ENCODE measurements around the gene CINP. TPM values are rescaled to one million over a fixed set of nuclear protein-coding genes. Genes with fewer than 3 reads are reported as not detected.

Gene CINP
- total and polyA plus RNA-seq, 2 experiments from 2014 or later = 54.0 to 63.1 TPM

DNA sequence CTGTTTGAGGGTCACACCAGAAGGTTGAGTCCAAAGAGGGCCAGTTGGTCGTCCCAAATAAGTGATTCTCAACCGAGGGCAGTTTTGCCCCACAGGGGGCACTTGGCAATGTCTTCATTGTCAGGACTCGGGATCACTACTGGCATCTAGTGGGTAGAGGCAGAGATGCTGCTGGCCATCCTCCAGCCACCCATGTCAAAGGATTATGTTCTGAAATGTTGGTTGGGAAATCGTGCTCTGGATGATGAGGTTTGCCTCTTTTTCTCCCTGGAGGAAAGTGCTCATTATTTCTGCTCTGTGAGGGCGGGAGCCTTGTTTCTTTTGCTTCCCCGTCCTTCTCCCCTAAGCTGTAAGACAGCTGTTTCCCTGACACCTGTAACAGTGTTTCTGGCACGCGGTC lies 39.6 kb downstream of the CINP start:
- H3K27ac ChIP-seq (ENCODE audit: low read depth) = no peak overlapping the region
- 0 out of 2 replicates have a peak, but pooled peaks cover 13% of the 10 kb centered on the region for H3F3A ChIP-seq (replicated peaks; ENCODE audit: low read depth)
- peaks cover 4% of the 10 kb centered on the region; the same call in 2 of the 3 replicates for H3K36me3 Mint-ChIP-seq (ENCODE audit: low read depth)
- H3K9me2 ChIP-seq (ENCODE audit: insufficient read depth) = no peaks in the 10 kb centered on the region
- H3K4me1 Mint-ChIP-seq = peaks cover 17% of the 10 kb centered on the region
- H3K79me2 ChIP-seq (replicated peaks; ENCODE audit: insufficient read depth) = no peaks in the 10 kb centered on the region
- TF ChIP-seq ZNF331 (CRISPR knock-in tag; IDR thresholded peaks at IDR 0.05; ENCODE audit: low read depth) (no peak), NANOG (IDR thresholded peaks at IDR 0.05; ENCODE audit: borderline replicate concordance) (no peak), EZH2 (IDR thresholded peaks at IDR 0.05; ENCODE audit: low read depth, unreplicated experiment) (no peak), POLR2AphosphoS5 (IDR thresholded peaks at IDR 0.05; ENCODE audit: low read depth) (no peak), ETS1 (IDR thresholded peaks at IDR 0.05) (no peak)
- TF ChIP-seq, protein P1, sequence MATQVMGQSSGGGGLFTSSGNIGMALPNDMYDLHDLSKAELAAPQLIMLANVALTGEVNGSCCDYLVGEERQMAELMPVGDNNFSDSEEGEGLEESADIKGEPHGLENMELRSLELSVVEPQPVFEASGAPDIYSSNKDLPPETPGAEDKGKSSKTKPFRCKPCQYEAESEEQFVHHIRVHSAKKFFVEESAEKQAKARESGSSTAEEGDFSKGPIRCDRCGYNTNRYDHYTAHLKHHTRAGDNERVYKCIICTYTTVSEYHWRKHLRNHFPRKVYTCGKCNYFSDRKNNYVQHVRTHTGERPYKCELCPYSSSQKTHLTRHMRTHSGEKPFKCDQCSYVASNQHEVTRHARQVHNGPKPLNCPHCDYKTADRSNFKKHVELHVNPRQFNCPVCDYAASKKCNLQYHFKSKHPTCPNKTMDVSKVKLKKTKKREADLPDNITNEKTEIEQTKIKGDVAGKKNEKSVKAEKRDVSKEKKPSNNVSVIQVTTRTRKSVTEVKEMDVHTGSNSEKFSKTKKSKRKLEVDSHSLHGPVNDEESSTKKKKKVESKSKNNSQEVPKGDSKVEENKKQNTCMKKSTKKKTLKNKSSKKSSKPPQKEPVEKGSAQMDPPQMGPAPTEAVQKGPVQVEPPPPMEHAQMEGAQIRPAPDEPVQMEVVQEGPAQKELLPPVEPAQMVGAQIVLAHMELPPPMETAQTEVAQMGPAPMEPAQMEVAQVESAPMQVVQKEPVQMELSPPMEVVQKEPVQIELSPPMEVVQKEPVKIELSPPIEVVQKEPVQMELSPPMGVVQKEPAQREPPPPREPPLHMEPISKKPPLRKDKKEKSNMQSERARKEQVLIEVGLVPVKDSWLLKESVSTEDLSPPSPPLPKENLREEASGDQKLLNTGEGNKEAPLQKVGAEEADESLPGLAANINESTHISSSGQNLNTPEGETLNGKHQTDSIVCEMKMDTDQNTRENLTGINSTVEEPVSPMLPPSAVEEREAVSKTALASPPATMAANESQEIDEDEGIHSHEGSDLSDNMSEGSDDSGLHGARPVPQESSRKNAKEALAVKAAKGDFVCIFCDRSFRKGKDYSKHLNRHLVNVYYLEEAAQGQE (IDR thresholded peaks at IDR 0.05; ENCODE audit: unreplicated experiment) = no peak
- TF ChIP-seq, protein P2, sequence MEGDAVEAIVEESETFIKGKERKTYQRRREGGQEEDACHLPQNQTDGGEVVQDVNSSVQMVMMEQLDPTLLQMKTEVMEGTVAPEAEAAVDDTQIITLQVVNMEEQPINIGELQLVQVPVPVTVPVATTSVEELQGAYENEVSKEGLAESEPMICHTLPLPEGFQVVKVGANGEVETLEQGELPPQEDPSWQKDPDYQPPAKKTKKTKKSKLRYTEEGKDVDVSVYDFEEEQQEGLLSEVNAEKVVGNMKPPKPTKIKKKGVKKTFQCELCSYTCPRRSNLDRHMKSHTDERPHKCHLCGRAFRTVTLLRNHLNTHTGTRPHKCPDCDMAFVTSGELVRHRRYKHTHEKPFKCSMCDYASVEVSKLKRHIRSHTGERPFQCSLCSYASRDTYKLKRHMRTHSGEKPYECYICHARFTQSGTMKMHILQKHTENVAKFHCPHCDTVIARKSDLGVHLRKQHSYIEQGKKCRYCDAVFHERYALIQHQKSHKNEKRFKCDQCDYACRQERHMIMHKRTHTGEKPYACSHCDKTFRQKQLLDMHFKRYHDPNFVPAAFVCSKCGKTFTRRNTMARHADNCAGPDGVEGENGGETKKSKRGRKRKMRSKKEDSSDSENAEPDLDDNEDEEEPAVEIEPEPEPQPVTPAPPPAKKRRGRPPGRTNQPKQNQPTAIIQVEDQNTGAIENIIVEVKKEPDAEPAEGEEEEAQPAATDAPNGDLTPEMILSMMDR (conservative IDR thresholded peaks at IDR 0.05; ENCODE audit: low read depth in 2 of 2) = peak; percentile 55 to 63
- no peak overlapping the region for H3K4me3 Mint-ChIP-seq
- H3K4me3 ChIP-seq = no peak overlapping the region
- ATAC-seq = peak; percentile 21
- no peak overlapping the region for H3K4me2 ChIP-seq
- H3K36me3 ChIP-seq (ENCODE audit: insufficient read depth) = no peaks in the 10 kb centered on the region
- peaks cover 15% of the 10 kb centered on the region for H3K4me1 ChIP-seq (ENCODE audit: insufficient read depth)
- no peak overlapping the region for H2AFZ ChIP-seq
- DNase-seq (ENCODE audit: low spot score) = peak; percentile 74
- no peaks in the 10 kb centered on the region for H4K20me1 ChIP-seq (replicated peaks; ENCODE audit: insufficient read depth)
- H3K27me3 Mint-ChIP-seq (ENCODE audit: insufficient read depth, low read depth, poor library complexity) = peaks cover 7% of the 10 kb centered on the region
- no peaks in the 10 kb centered on the region for H3K27me3 ChIP-seq (ENCODE audit: insufficient read depth)
- H3K27ac Mint-ChIP-seq = no peak overlapping the region
- H3K9me3 Mint-ChIP-seq = no peaks in the 10 kb centered on the region
